ENCODE results near the gene YPEL2.
A peak's percentile ranks its signal among the peaks of the same experiment; 100 is the strongest.

Gene YPEL2

GRCh38 chr17:59433586-59433985 lies 102.1 kb downstream of the YPEL2 start:
- DNase-seq (ENCODE audit: low read depth), result no peak

- no peak for DNase-seq (ENCODE audit: low read depth)
Measured at GRCh38 chr17:59434429-59434828, 103.0 kb downstream of the YPEL2 start.

- DNase-seq (ENCODE audit: low read depth), result peak; percentile 49
Measured at GRCh38 chr17:59435238-59435637, 103.8 kb downstream of the YPEL2 start.

- DNase-seq (ENCODE audit: low read depth), result no peak
Measured at GRCh38 chr17:59436900-59437299, 105.4 kb downstream of the YPEL2 start.

GRCh38 chr17:59437791-59438281 lies 106.4 kb downstream of the YPEL2 start:
- no peak for DNase-seq (ENCODE audit: low read depth)

GRCh38 chr17:59439262-59439661 lies 107.8 kb downstream of the YPEL2 start:
- no peak for DNase-seq (ENCODE audit: low read depth)

- DNase-seq (ENCODE audit: low read depth), result no peak
Measured at GRCh38 chr17:59439741-59440211, 108.3 kb downstream of the YPEL2 start.

GRCh38 chr17:59440757-59441463 lies 109.5 kb downstream of the YPEL2 start:
- DNase-seq (ENCODE audit: low read depth), result peak; percentile 77

GRCh38 chr17:59441464-59442096 lies 110.1 kb downstream of the YPEL2 start:
- DNase-seq (ENCODE audit: low read depth), result no peak

- no peak for DNase-seq (ENCODE audit: low read depth)
Measured at GRCh38 chr17:59443106-59443505, 111.7 kb downstream of the YPEL2 start.
